Smooth muscle cell of the brain vasculature (primary cell): ENCODE results near the gene PRKAA2.
"Not testable (repeated sequence)": the region's sequence is repeated elsewhere in the genome, so short reads cannot be mapped to it uniquely, and the experiment has no call there.

Experiments used
- DNase-seq: peaks from one replicate; pipeline ENCODE4 v3.0.0-alpha.2; 2012; ENCODE audit warnings: low read depth, low spot score

Gene PRKAA2

GRCh38 chr1:56644919-56645676 is at the start of gene PRKAA2:
PRKAA2 (plus strand) TSS chr1:56645314; CDS start chr1:56645388, 74 bp downstream.
- no peak for DNase-seq

DNA sequence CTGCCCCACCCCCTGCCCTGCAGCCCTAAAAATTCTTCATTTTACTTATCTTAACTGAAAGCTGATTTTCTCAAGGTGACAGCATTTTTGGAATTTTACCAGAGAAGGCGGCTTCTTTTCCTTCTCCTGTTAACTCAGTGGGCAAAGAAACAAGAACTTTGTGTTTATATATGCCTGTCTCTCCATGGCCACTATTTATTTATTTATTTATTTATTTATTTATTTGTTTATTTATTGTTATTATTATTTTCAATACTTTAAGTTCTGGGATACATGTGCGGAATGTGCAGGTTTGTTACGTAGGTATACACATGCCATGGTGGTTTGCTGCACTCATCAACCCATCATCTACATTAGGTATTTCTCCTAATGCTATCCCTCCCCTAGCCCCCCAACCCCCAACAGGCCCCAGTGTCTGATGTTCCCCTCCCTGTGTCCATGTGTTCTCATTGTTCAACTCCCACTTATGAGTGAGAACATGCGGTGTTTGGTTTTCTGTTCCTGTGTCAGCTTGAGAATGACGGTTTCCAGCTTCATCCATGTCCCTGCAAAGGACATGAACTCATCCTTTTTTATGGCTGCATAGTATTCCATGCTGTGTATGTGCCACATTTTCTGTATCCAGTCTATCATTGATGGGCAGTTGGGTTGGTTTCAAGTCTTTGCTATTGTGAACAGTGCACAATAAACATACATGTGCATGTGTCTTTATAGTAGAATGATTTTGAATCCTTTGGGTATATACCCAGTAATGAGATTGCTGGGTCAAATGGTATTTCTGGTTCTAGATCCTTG is 49.5 kb upstream of the PRKAA2 start:
- not testable (repeated sequence) for DNase-seq

GRCh38 chr1:56610097-56610496 is 35.0 kb upstream of the PRKAA2 start:
- DNase-seq = not testable (repeated sequence)

GRCh38 chr1:56610770-56611169 is 34.3 kb upstream of the PRKAA2 start:
- DNase-seq = not testable (repeated sequence)

DNA sequence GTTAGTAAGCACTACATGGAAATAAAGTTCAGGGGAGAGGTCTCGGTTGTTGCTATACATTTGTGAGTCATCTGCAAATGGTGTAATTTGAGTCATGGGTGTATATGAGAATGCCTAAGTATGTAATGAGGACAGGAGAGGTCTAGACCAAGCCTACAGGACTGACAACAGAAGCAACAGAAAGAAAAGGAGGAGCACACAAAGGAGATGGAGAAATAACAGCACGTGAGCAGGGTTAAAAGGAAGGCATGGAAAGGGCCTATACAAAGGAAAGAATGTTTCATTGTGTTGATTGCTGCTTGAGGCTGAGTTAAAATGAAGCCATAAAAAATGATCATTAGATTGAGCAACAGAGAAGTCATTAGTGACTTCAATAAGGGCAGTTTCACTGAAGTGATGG is 28.0 kb upstream of the PRKAA2 start:
- no peak for DNase-seq

- no peak for DNase-seq
Observed at GRCh38 chr1:56625819-56626440, 19.2 kb upstream of the PRKAA2 start.

GRCh38 chr1:56626546-56626945 is 18.6 kb upstream of the PRKAA2 start:
- no peak for DNase-seq

DNA sequence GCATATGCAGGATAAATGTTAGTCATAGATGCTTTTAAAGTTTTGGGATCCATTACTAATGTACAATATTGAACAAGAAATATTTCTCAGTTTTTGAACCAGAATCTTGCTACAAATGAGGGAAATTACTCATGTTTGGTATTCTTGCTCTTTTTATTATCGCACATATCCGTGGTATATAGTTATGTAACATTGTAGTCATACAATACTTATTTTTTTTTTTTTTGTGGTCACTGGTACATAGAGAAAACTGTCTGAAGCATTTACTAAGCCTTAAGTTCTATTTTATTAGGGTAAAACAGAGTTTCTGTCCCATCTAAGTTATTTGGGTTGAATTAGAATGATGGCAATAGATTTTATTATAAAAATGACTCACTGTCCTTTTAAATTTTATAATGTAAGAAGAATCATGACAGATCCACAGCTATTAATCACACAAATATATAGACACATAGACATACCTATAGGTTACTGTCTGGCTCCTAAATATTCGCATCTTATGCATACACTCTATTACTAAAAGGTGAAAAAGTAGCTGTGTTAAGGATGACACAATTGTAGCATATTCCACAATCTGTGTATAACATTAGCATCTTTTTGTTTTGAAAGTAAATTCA is 18.0 kb upstream of the PRKAA2 start:
- DNase-seq = no peak

- DNase-seq = peak; percentile 73
Observed at GRCh38 chr1:56627636-56628039, 17.5 kb upstream of the PRKAA2 start.

- DNase-seq = no peak
Observed at GRCh38 chr1:56630786-56631185, 14.3 kb upstream of the PRKAA2 start.

DNA sequence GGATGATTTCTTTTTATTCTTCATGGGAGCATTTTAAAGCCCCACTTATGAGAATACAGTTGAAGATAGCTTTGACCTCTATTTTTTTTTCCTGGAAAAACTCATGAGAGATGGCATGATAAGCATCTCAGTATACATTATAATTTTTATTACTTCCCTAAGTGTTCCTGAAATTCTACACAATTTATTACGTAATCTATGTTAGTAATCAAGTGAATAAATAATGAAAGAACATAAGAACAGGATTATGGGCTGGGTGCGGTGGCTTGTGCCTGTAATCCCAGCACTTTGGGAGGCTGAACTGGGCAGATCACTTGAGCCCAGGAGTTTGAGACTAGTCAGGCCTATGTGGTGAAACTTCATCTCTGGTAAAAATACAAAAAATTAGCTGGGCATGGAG is 13.2 kb upstream of the PRKAA2 start:
- no peak for DNase-seq

- no peak for DNase-seq
Observed at GRCh38 chr1:56634981-56635380, 10.1 kb upstream of the PRKAA2 start.

GRCh38 chr1:56638248-56638647 is 6.9 kb upstream of the PRKAA2 start:
- DNase-seq = no peak

DNA sequence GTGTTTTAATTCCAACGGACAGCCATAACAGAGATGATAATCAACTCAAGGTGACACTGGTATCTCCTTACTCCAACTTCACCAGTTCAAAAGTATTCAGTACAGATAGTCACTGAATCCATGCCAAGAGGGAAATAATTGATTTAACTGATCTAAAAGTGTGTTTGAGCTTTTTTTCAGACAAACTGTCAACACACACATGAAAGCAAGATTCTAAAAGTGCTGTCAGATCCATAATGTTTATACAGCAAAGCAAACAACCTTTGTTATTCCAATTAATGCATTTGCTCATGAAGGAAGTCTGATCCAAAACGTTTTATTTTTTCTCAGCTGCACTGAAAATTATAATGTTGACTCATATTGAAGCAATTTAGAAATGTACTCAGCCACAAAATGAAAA is 5.9 kb upstream of the PRKAA2 start:
- no peak for DNase-seq

GRCh38 chr1:56643661-56644060 is 1.5 kb upstream of the PRKAA2 start:
- no peak for DNase-seq

GRCh38 chr1:56644064-56644918 is 823 bp upstream of the PRKAA2 start:
- DNase-seq = no peak

- no peak for DNase-seq
Observed at GRCh38 chr1:56645677-56646305, 677 bp downstream of the PRKAA2 start.

GRCh38 chr1:56646611-56647010 is 1.5 kb downstream of the PRKAA2 start:
- DNase-seq = no peak

- DNase-seq = no peak
Observed at GRCh38 chr1:56647106-56647505, 2.0 kb downstream of the PRKAA2 start.

- no peak for DNase-seq
Observed at GRCh38 chr1:56648546-56648945, 3.4 kb downstream of the PRKAA2 start.
